ENCODE measurements around the gene FUOM. TPM values are rescaled to one million over a fixed set of nuclear protein-coding genes. Genes with fewer than 3 reads are reported as not detected.

FUOM gene
- total RNA-seq, 3 donors from 2014 or later = 40.7 to 47.4 (median 46.6) TPM

DNA sequence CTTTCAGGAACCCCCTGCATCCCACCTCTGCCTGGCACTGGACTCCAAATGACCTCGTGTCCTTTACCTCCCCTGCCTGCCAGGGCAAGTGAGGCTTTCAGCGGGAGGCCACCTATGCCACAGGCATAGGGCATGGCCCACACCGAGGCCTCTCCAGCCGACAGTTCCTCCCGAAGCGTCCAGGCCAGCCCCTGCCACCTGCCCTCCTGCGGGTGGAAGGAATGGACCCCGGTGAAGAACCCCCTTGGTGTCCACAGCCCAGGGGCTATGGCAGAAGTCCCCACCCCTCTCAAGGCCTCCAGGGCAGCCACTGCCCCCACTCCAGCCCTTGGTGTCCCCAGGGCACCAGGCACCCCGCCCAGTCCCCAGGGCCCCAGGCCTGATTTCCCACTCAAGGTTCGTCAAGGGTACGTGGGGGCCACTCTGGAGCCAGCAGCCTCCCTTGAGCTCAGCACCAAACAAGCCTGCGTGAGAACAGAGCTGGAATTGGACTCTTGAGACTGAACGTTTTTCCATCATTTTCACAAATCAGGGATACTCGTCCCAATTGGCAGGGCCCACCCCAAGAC is 3.1 kb downstream of the FUOM start:
- DNase-seq = no peak
- H3K27me3 Mint-ChIP-seq (ENCODE audit: low read depth) = no peaks in the 10 kb centered on the region
- no peak overlapping the region for H3K4me3 Mint-ChIP-seq
- no peaks in the 10 kb centered on the region for H3K9me3 Mint-ChIP-seq
- ATAC-seq = no peak
- H3K4me1 Mint-ChIP-seq (ENCODE audit: low read depth) = peaks cover 3% of the 10 kb centered on the region
- H3K36me3 Mint-ChIP-seq (ENCODE audit: insufficient read depth) = peaks cover 3% of the 10 kb centered on the region

DNA sequence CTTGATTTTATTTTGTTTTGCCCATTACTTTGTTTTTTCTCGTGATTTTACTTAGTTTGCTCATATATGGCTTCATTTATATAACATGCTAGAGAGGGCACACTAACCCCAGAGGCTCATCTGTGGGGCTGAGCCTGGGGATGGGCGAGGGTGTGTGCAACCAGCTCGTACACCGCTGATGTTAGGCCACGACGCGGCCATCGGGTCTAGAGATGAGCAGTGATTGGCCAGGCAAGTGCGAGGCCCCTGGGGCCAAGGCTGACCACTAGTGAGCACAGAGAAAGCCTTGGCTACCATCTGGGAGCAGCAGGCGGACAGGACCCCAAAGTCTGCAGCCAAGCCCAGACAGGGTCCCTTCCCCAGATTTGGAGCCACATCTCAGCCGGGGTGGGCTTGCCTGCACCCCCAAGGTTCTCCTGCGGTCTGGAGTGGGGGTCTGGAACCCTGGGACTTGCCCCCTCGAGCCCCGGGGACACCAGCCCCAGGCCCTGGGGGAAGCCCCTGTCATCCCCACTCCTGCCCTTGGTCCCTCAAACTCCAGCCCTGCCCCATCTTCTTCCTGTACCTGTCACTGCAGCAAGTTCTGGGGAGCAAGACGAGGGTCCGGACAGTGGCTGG is 3.7 kb downstream of the FUOM start:
- no peaks in the 10 kb centered on the region for H3K9me3 Mint-ChIP-seq
- H3K27me3 Mint-ChIP-seq (ENCODE audit: low read depth) = peaks cover 2% of the 10 kb centered on the region
- DNase-seq (no peak), ATAC-seq (no peak)
- H3K4me1 Mint-ChIP-seq (ENCODE audit: low read depth) = peaks cover 5% of the 10 kb centered on the region
- H3K4me3 Mint-ChIP-seq = no peak overlapping the region
- peaks cover 3% of the 10 kb centered on the region for H3K36me3 Mint-ChIP-seq (ENCODE audit: insufficient read depth)

DNA sequence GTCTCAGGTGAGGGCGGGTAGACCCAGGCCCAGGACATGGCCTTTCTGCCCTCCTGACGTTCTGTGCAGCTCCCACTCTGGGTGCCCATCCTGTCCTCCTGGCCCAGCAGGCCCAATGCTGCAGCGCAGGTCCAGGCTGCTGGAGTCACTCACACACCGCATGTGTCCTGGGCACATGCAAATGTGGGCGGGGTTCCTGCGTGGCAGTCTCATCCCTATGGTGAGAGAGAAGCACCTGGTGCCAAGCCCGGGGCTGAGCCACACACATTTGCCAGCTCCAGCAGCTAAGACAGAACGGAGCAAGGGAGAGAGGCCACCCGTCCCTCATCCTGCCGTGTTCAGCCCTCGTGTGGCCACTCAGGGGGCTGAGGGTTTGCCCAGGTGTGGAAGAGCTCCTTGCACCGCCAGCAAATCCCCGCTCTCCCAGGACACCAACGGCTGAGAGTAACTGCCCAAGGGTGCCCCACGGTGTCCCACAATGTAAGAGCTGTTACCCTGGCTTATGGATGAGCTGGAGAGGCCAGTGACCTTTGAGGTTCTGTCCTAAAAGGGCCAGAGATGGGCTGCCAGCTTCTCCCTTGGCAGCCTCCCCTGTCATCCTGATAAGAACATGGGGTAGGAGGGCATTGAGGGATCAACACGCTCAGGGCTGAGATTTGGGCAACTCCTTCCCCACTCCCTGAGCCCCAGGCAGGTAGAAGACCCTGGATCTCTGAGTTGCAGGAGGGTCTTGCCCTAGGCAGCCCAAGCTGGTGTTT is 4.4 kb downstream of the FUOM start:
- H3K4me1 Mint-ChIP-seq (ENCODE audit: low read depth) = peaks cover 6% of the 10 kb centered on the region
- H3K36me3 Mint-ChIP-seq (ENCODE audit: insufficient read depth) = peaks cover 3% of the 10 kb centered on the region
- no peak for ATAC-seq
- H3K27me3 Mint-ChIP-seq (ENCODE audit: low read depth) = peaks cover 6% of the 10 kb centered on the region
- H3K4me3 Mint-ChIP-seq = no peak overlapping the region
- no peaks in the 10 kb centered on the region for H3K9me3 Mint-ChIP-seq
- no peak for DNase-seq

DNA sequence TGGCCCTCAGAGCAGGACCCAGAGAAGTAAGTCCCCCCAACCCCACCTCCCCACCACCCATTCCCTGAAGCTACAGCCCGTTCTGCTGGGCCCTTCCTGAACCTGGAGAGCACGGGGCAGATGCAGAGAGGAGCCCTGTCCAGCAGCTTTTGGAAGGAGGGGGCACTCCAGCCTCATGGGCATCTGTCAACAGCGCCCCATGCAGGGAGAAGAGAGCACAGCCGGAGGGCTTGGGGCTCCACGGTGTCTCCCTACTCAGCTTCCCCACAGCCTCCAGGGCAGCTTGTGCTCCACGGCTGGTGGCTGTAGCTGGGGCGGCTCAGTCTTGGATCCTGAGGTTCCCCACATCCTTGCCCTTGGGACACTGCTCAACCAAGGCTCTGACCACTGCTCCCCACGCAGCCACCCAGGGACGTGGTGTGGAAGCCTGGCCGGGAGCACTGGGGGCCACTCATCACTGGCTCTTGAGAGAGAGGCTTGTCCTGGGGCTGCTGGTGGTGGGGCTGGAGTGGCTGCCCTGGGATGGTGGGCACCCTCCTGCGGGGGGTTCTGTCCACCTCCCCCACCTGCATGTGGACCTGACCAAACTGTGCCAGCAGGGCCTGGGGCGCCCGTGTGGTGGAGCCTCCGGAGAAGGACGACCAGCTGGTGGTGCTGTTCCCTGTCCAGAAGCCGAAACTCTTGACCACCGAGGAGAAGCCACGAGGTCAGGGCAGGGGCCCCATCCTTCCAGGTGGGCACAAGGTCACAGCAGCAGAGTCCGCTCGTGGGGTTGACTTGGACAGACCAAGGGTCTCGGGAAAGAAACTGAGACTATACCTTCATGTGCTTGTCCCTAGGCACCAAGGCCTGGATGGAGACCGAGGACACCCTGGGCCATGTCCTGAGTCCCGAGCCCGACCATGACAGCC is 6.2 kb downstream of the FUOM start:
- peaks cover 10% of the 10 kb centered on the region for H3K27me3 Mint-ChIP-seq (ENCODE audit: low read depth)
- DNase-seq (no peak), ATAC-seq (no peak)
- H3K36me3 Mint-ChIP-seq (ENCODE audit: insufficient read depth) = peaks cover 3% of the 10 kb centered on the region
- H3K4me3 Mint-ChIP-seq = no peak overlapping the region
- no peaks in the 10 kb centered on the region for H3K9me3 Mint-ChIP-seq
- peaks cover 6% of the 10 kb centered on the region for H3K4me1 Mint-ChIP-seq (ENCODE audit: low read depth)

DNA sequence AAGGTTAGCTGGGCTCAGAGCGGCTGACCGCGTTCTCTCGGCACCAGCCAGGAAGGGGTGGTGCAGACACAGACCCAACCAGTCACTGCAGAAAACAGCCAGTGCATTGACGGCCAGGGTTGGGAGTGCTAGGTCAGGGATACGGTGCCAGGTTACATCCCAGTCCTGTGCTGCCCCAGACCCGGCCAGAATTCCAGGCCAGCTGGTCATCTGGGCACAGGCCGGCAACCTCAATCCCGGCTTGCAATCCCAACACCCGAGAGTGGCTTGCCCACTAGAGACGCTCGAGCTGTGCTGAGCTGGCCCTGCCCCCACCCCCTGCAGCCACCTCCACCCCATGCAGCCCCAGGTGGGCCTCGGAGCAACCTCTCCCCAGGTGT is 6.9 kb downstream of the FUOM start:
- Mint-ChIP-seq H3K9me3 (no peaks in the 10 kb centered on the region), H3K36me3 (ENCODE audit: insufficient read depth) (peaks cover 3% of the 10 kb centered on the region), H3K4me3 (no peak overlapping the region), H3K27me3 (ENCODE audit: low read depth) (peaks cover 14% of the 10 kb centered on the region), H3K4me1 (ENCODE audit: low read depth) (peaks cover 3% of the 10 kb centered on the region)
- ATAC-seq = no peak
- no peak for DNase-seq

DNA sequence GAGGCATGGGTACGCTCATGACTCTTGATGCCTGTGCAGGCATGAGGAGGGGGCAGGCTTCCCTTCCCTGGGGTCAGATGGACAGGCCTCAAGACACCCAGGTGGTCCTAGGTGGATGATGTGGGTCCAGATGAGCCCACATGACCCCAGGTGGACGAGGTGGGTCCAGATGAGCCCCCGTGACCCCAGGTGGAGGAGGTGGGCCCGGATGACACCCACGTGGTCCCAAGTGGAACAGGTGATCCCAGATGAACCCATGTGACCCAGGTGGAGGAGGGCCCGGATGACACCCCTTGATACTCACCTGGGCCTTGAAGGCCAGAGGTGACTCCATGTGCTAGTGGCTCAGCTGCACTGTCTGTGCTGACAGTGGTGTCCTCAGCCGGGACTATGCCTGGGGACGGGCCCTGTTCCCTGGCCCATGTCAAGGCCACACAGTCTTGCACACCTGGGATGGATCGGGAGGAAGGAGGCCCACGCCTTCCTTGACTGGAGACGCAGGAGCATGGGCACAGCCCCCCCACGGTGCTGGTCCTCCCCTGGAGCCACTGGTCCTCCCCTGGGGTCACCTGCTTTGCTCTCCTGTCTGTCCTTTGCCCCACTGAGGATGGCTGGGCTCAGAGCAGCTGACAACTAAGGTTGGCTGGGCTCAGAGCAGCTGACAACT is 7.4 kb downstream of the FUOM start:
- DNase-seq (no peak), ATAC-seq (no peak)
- no peak overlapping the region for H3K4me3 Mint-ChIP-seq
- peaks cover 19% of the 10 kb centered on the region for H3K27me3 Mint-ChIP-seq (ENCODE audit: low read depth)
- no peaks in the 10 kb centered on the region for H3K9me3 Mint-ChIP-seq
- peaks cover under 1% of the 10 kb centered on the region for H3K36me3 Mint-ChIP-seq (ENCODE audit: insufficient read depth)
- H3K4me1 Mint-ChIP-seq (ENCODE audit: low read depth) = peaks cover 3% of the 10 kb centered on the region

DNA sequence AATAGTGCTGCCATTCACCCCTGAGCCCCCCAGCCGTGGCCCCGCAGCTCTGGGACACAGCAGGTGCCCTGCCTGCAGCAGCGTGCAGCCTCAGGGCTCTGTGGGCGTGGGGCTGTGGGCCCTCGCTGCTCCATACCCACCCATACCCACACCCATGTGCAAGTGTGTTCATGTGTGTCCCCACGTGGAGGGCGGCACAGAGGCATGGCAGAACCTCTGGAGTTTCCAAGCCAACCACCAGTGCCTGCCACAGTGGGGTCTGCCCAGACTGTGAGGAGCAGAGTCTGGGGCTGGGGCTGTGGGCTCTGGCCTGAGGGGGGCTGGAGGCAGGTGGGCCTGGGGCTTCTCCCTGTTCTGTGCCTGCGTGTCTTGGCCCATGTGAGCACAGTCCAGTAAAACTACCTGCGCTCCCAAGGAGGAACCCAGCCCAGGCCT is 8.2 kb downstream of the FUOM start:
- DNase-seq = no peak
- no peaks in the 10 kb centered on the region for H3K9me3 Mint-ChIP-seq
- H3K4me1 Mint-ChIP-seq (ENCODE audit: low read depth) = peaks cover 3% of the 10 kb centered on the region
- no peak overlapping the region for H3K4me3 Mint-ChIP-seq
- peaks cover 28% of the 10 kb centered on the region for H3K27me3 Mint-ChIP-seq (ENCODE audit: low read depth)
- ATAC-seq = no peak
- no peaks in the 10 kb centered on the region for H3K36me3 Mint-ChIP-seq (ENCODE audit: insufficient read depth)

DNA sequence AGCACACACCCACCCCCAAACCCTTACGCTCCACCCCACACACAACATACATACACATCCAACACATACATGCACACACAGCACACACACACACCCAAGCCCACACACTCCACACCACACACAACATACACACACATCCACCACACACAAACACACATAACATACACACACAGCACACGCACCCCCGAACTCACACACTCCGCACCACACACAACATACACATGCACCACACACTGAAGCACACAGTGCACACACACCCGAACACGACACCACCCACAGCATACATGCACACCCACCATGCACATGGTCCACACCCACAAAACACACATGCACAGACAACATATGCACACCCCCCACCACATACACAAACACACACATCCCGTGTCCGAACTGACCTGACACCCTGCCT is 8.7 kb downstream of the FUOM start:
- Mint-ChIP-seq H3K27me3 (ENCODE audit: low read depth) (peaks cover 32% of the 10 kb centered on the region), H3K36me3 (ENCODE audit: insufficient read depth) (no peaks in the 10 kb centered on the region), H3K4me1 (ENCODE audit: low read depth) (peaks cover 3% of the 10 kb centered on the region), H3K4me3 (no peak overlapping the region), H3K9me3 (no peaks in the 10 kb centered on the region)
- no peak for ATAC-seq
- no peak for DNase-seq

DNA sequence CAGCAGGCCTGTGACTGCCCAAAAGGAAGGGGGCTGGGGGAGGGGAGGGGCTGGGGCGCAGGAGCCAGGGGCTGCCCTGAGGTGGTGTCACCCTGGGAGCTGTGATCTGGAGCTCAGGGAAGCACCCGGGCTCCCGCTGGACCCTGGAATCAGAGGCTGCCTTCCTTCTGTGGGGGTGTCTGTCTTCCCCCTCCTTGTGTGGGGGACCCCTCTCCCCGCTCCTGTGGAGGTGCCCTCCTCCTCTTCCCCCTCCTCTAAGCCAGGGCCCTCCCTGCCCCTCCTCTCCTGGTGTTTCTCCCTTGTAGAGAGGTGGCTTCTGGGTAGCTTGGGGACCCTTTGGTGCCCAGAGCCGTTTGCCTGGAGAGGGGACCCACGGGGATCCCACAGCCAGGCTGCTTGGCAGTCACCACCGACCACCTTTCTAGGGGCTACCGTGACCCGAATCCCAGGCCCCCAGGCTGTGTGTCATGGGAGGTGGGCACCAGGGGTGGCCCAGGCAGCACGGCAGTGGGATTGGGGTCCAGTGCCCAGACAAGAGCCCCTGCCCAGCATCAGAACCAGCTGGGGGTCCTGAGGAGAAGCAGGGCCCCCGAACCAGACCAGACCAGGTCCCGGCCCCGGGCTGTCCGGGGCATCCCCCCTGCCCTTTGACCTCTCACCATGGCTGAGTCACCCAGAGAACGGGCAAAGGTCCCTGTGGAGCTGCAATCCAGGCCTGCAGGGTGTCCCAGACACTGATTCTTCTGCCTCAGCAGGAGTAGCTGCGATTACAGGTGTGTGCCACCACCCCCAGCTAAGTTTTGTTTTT is 9.9 kb downstream of the FUOM start:
- H3K4me1 Mint-ChIP-seq (ENCODE audit: low read depth) = peaks cover 3% of the 10 kb centered on the region
- H3K36me3 Mint-ChIP-seq (ENCODE audit: insufficient read depth) = no peaks in the 10 kb centered on the region
- peaks cover 42% of the 10 kb centered on the region for H3K27me3 Mint-ChIP-seq (ENCODE audit: low read depth)
- DNase-seq (no peak), ATAC-seq (no peak)
- no peak overlapping the region for H3K4me3 Mint-ChIP-seq
- H3K9me3 Mint-ChIP-seq = no peaks in the 10 kb centered on the region

DNA sequence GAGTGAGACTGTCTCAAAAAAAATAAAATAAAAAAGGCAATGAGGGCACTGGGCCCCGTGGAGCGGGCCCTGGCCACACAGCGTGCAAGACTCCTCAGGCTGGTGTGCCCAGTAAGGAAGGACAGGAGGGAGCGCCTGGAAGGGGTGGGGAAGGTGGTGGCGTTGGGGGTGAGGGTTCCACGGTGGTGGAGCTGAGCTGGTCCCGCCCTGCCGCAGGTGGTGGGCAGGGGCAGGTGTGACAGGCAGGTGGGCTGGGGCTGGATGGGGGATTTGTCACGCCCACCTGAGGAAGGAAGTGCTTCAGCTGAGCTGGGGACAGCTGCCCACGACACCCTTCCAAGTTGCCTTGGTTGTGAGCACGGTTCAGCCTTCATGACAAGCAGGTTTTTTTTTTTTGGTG is 11.4 kb downstream of the FUOM start:
- peaks cover 49% of the 10 kb centered on the region for H3K27me3 Mint-ChIP-seq (ENCODE audit: low read depth)
- DNase-seq = no peak

DNA sequence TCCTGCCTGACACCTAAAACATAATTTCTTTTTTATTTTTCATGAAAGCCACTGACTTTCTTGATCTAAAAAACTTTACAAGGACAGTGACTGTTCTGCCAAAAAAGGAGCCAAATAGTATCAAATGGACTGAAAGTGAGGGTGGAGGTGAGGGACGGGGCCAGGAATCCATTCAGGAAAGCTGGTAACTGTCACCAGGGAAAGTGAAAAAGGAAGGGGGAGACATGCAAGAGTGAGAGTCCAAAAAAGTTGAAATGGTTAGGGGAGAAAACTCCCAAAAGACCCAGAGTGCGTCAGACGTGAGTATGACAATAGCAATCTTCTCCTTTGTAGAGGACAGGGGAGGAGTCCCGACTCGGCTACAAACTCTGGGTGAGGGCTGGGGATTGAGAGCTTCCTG is 13.6 kb downstream of the FUOM start:
- no peaks in the 10 kb centered on the region for H3K9me3 Mint-ChIP-seq
- H3K4me3 Mint-ChIP-seq = no peak overlapping the region
- no peaks in the 10 kb centered on the region for H3K36me3 Mint-ChIP-seq (ENCODE audit: insufficient read depth)
- DNase-seq (no peak), ATAC-seq (no peak)
- peaks cover 2% of the 10 kb centered on the region for H3K4me1 Mint-ChIP-seq (ENCODE audit: low read depth)
- peaks cover 48% of the 10 kb centered on the region for H3K27me3 Mint-ChIP-seq (ENCODE audit: low read depth)

More for the DNA sequence above, 11.4 kb downstream of the FUOM start:
- Mint-ChIP-seq H3K4me1 (ENCODE audit: low read depth) (peaks cover 3% of the 10 kb centered on the region), H3K4me3 (no peak overlapping the region), H3K36me3 (ENCODE audit: insufficient read depth) (no peaks in the 10 kb centered on the region), H3K9me3 (no peaks in the 10 kb centered on the region)
- ATAC-seq = no peak

DNA sequence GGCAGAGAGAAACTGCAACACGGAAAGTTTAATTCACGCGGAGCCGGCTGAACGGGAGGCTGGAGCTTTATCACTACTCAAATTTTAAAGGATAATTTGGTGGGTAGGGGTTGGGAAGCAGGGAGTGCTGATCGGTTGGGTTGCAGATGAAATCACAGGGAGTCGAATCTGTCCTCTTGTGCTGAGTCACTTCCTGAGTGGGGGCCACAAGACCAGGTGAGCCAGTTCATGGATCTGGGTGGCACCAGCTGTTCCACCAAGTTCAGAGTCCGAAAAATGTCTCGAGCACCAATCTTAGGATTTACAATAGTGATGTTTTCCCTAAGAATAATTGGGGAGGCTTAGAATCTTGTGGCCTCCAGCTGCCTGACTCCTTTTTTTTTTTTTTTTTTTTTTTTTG is 14.3 kb downstream of the FUOM start:
- no peak overlapping the region for H3K4me3 Mint-ChIP-seq
- no peaks in the 10 kb centered on the region for H3K4me1 Mint-ChIP-seq (ENCODE audit: low read depth)
- H3K36me3 Mint-ChIP-seq (ENCODE audit: insufficient read depth) = no peaks in the 10 kb centered on the region
- H3K27me3 Mint-ChIP-seq (ENCODE audit: low read depth) = peaks cover 43% of the 10 kb centered on the region
- no peak for DNase-seq
- no peak for ATAC-seq
- no peaks in the 10 kb centered on the region for H3K9me3 Mint-ChIP-seq

DNA sequence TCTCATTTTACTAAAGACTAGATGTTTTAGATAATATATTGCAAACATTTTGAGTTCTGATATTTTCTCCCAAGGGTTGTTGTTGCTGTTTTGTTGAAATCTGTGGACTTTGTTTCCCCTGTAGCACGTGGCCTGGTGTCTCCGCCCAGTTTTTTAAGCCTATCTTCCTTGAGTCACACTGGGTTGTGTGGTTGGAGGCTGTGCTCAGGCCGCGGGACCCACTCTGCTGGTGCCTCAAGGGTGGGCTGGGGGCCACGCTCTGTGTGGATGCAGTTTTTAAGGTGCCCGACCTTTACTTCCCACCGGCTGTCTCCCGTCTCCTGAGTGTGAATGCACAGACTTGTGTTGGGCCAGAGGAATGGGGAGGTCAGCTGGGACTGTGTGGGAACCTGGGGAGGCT is 14.9 kb downstream of the FUOM start:
- H3K36me3 Mint-ChIP-seq (ENCODE audit: insufficient read depth) = no peaks in the 10 kb centered on the region
- H3K4me3 Mint-ChIP-seq = no peak overlapping the region
- DNase-seq (no peak), ATAC-seq (no peak)
- no peaks in the 10 kb centered on the region for H3K9me3 Mint-ChIP-seq
- H3K27me3 Mint-ChIP-seq (ENCODE audit: low read depth) = peaks cover 43% of the 10 kb centered on the region
- H3K4me1 Mint-ChIP-seq (ENCODE audit: low read depth) = no peaks in the 10 kb centered on the region
